ENCODE measurements around the gene FRAT2.
"Not testable (repeated sequence)": the region's sequence is repeated elsewhere in the genome, so short reads cannot be mapped to it uniquely, and the experiment has no call there.

FRAT2 gene

GRCh38 chr10:97291357-97292096 is 43.0 kb downstream of the FRAT2 start:
- no peak for DNase-seq (ENCODE audit: low spot score)

- not testable (repeated sequence) for DNase-seq (ENCODE audit: low spot score)
Measured at GRCh38 chr10:97290576-97291356, 43.8 kb downstream of the FRAT2 start.

GRCh38 chr10:97290076-97290475 is 44.5 kb downstream of the FRAT2 start:
- not testable (repeated sequence) for DNase-seq (ENCODE audit: low spot score)
